ENCODE data around the gene CFDP1.

DNA sequence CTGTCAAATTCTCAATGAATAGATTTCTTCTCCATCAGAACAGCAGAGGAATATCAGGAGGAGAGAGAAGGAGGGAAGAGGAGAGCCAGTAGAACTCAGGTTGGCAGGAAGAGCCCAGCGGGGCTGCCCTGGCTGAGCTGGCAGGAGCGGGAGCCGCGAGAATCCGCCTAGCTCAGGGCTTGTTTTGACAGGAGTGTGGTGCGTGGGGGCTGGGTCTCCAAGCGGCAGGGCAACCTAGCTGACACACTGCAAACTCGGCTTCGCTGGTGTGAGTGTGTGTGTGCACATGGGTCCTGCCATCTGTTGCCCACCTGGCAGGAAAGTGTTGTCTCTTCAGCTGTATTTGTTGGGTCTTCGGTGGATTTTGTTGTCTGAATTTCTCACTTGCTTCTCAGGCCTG lies 154.0 kb downstream of the CFDP1 start:
- TF ChIP-seq, protein P1, sequence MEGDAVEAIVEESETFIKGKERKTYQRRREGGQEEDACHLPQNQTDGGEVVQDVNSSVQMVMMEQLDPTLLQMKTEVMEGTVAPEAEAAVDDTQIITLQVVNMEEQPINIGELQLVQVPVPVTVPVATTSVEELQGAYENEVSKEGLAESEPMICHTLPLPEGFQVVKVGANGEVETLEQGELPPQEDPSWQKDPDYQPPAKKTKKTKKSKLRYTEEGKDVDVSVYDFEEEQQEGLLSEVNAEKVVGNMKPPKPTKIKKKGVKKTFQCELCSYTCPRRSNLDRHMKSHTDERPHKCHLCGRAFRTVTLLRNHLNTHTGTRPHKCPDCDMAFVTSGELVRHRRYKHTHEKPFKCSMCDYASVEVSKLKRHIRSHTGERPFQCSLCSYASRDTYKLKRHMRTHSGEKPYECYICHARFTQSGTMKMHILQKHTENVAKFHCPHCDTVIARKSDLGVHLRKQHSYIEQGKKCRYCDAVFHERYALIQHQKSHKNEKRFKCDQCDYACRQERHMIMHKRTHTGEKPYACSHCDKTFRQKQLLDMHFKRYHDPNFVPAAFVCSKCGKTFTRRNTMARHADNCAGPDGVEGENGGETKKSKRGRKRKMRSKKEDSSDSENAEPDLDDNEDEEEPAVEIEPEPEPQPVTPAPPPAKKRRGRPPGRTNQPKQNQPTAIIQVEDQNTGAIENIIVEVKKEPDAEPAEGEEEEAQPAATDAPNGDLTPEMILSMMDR (IDR thresholded peaks at IDR 0.05): no peak
- no peak for TF ChIP-seq POLR2A (IDR thresholded peaks at IDR 0.05)

All from heart left ventricle (tissue), 13 donors.